Loucy (cell line): Measurements from ENCODE around the gene FGF3.

Source experiments
- H2AFZ ChIP-seq: fragments of 200-600 bp; sonication (generic); 2 replicates; pipeline ENCODE4 v1.6.0; 2016; ENCODE audit warnings: antibody characterized with exemption, mild to moderate bottlenecking, low read length, moderate library complexity
- H3F3A ChIP-seq: fragments of 200-600 bp; 2 replicates; pipeline ENCODE4 v1.6.0; 2016; ENCODE audit warnings: antibody characterized with exemption, low read depth, mild to moderate bottlenecking
- H3K27me3 ChIP-seq: fragments of 200-600 bp; sonication (generic); 2 replicates; pipeline ENCODE4 v1.6.1; 2014; ENCODE audit warnings: low read length, mild to moderate bottlenecking; ENCODE audit not compliant: insufficient read depth, poor library complexity, severe bottlenecking
- H3K36me3 ChIP-seq: fragments of 200-600 bp; sonication (generic); 2 replicates; pipeline ENCODE4 v1.6.1; 2016; ENCODE audit warnings: low read length; ENCODE audit not compliant: insufficient read depth
- H3K4me1 ChIP-seq: fragments of 200-600 bp; sonication (generic); 2 replicates; pipeline ENCODE4 v1.5.1; 2014; ENCODE audit warnings: low read length, mild to moderate bottlenecking; ENCODE audit not compliant: insufficient read depth, poor library complexity, severe bottlenecking
- H3K4me2 ChIP-seq: fragments of 200-600 bp; sonication (generic); 2 replicates; pipeline ENCODE4 v1.6.0; 2014; ENCODE audit warnings: antibody characterized with exemption, low read length, low read depth, mild to moderate bottlenecking; ENCODE audit not compliant: poor library complexity, severe bottlenecking
- H3K4me3 ChIP-seq: fragments of 200-600 bp; sonication (generic); 2 replicates; pipeline ENCODE4 v1.5.1; 2014; ENCODE audit warnings: low read length, mild to moderate bottlenecking, mixed read lengths; ENCODE audit not compliant: poor library complexity, severe bottlenecking
- H3K79me2 ChIP-seq: fragments of 200-600 bp; sonication (generic); 2 replicates; pipeline ENCODE4 v1.6.1; 2014; ENCODE audit warnings: low read length; ENCODE audit not compliant: insufficient read depth
- H3K9ac ChIP-seq: fragments of 200-600 bp; sonication (generic); 2 replicates; pipeline ENCODE4 v1.6.0; 2014; ENCODE audit warnings: mild to moderate bottlenecking, low read depth, low read length, moderate library complexity; ENCODE audit not compliant: poor library complexity, severe bottlenecking
- H3K9me2 ChIP-seq: fragments of 200-600 bp; sonication (generic); replicated peaks from 2 replicates; pipeline ENCODE4 v1.6.1; 2016; ENCODE audit warnings: low read depth, low read length, mixed read lengths
- H3K9me3 ChIP-seq: fragments of 200-600 bp; sonication (generic); 2 replicates; pipeline ENCODE4 v1.6.1; 2014; ENCODE audit warnings: mild to moderate bottlenecking, antibody characterized with exemption, low read length, low read depth; ENCODE audit not compliant: insufficient read depth
- H4K20me1 ChIP-seq: fragments of 200-600 bp; sonication (generic); 2 replicates; pipeline ENCODE4 v1.6.0; 2014; ENCODE audit warnings: antibody characterized with exemption, low read length, mild to moderate bottlenecking; ENCODE audit not compliant: insufficient read depth, poor library complexity, severe bottlenecking
- EZH2phosphoT487 ChIP-seq: fragments of 200-600 bp; IDR thresholded peaks from 2 replicates; pipeline ENCODE4 v1.6.1; 2018; ENCODE audit warnings: antibody characterized with exemption, mild to moderate bottlenecking, moderate library complexity, borderline replicate concordance
- TF ChIP-seq, protein P1 (sequence below): fragments of 200-600 bp; sonication (generic); conservative IDR thresholded peaks from 2 replicates; pipeline ENCODE4 v1.5.1; 2014; ENCODE audit warnings: mild to moderate bottlenecking, antibody characterized with exemption, low read length

The FGF3 gene

DNA sequence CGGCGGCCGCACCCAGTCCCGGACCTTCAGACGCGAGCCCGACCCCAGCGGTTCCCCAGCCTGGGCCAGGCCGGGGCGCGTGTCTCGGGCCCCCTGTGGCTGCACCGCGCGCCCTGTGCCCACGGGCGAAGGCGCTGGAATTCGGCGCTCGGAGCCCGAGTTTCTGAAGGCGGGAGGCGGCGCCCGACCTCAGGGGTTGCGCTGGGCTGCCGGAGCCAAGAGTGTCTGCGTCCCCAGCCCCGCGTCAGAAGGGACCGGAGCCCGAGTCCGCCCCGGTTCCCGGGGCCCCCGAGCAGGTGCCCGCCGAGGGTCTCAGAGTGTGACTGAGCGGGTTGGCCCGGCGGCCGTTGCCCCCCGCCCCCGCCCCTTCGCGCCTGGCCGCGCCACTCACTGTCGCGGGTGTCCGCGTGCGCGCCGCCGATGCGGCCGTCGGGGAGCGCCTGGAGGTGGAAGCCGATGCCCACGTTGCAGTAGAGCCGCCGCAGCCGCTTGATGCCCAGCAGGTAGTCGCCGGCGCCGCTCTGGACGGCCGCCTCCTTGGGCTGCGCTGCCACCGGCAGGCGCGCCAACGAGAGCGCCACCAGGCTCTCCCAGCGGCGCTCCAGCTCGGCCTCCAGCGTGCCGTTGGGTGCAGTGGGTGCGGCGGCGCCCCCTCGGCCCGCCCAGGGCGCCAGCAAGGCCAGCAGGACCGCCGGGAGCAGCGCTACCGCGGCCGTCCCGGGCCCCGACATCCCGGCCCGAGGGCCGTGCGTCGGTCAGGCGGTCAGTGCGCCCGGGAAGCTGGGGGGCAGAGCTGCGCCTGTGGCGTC is 44.7 kb downstream of the FGF3 start:
- H3K4me2 ChIP-seq = no peak overlapping the region
- no peak overlapping the region for H3K4me3 ChIP-seq
- no peak overlapping the region for H2AFZ ChIP-seq
- no peaks in the 10 kb centered on the region for H3K36me3 ChIP-seq
- H3K9me3 ChIP-seq = no peaks in the 10 kb centered on the region
- H3K27me3 ChIP-seq = no peaks in the 10 kb centered on the region
- TF ChIP-seq EZH2phosphoT487 = no peak
- TF ChIP-seq, protein P1, sequence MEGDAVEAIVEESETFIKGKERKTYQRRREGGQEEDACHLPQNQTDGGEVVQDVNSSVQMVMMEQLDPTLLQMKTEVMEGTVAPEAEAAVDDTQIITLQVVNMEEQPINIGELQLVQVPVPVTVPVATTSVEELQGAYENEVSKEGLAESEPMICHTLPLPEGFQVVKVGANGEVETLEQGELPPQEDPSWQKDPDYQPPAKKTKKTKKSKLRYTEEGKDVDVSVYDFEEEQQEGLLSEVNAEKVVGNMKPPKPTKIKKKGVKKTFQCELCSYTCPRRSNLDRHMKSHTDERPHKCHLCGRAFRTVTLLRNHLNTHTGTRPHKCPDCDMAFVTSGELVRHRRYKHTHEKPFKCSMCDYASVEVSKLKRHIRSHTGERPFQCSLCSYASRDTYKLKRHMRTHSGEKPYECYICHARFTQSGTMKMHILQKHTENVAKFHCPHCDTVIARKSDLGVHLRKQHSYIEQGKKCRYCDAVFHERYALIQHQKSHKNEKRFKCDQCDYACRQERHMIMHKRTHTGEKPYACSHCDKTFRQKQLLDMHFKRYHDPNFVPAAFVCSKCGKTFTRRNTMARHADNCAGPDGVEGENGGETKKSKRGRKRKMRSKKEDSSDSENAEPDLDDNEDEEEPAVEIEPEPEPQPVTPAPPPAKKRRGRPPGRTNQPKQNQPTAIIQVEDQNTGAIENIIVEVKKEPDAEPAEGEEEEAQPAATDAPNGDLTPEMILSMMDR = no peak
- no peaks in the 10 kb centered on the region for H3K9me2 ChIP-seq
- no peak overlapping the region for H3K9ac ChIP-seq
- H3K4me1 ChIP-seq = no peaks in the 10 kb centered on the region
- no peaks in the 10 kb centered on the region for H4K20me1 ChIP-seq
- no peaks in the 10 kb centered on the region for H3F3A ChIP-seq
- no peaks in the 10 kb centered on the region for H3K79me2 ChIP-seq

DNA sequence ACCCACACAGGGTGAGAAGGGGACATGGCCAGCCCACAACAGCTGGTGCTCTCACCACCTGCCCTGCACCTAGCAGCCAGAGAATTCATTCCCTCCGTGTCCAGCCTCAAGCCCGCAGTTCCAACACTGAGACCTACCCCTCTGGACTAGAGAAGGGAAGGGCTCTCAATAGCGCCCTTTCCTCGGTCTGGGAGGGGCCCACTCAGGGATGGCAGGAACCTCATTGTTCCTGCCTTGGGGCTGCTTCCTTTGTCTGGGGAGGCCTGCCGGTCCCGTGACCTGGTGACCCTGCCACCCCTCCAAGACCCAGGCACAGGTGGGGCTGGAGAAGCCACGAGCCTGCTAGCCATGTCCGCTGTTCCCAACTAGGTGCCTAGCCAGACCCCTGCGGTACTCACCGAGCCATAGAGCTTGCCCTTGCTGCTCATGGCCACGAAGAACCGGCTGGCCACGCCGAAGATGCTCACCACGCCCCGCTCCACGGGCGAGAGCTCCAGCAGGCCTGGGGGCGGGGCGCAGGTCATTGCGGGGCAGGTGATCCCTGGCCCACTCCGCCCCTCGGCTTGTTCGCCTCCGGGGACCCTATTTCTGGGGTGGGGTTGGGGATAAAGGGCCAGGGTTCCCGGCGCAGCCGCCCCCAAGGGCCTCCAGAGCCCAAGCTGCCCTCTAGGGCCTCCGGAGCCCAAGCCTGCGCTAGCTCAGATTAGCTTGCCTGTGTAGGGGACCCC is 45.4 kb downstream of the FGF3 start:
- Histone ChIP-seq H3K27me3 (no peaks in the 10 kb centered on the region), H3F3A (no peaks in the 10 kb centered on the region), H3K36me3 (no peaks in the 10 kb centered on the region), H3K4me1 (no peaks in the 10 kb centered on the region), H3K9ac (no peak overlapping the region), H3K4me2 (no peak overlapping the region), H3K9me2 (no peaks in the 10 kb centered on the region), H2AFZ (no peak overlapping the region), H3K79me2 (no peaks in the 10 kb centered on the region), H3K9me3 (no peaks in the 10 kb centered on the region), H3K4me3 (no peak overlapping the region), H4K20me1 (no peaks in the 10 kb centered on the region)
- TF ChIP-seq EZH2phosphoT487 = no peak
- TF ChIP-seq, protein P1 = no peak

GRCh38 chr11:69771466-69771865 is 47.8 kb downstream of the FGF3 start:
- no peaks in the 10 kb centered on the region for H3K9me3 ChIP-seq
- no peak overlapping the region for H2AFZ ChIP-seq
- no peaks in the 10 kb centered on the region for H3K79me2 ChIP-seq
- H3F3A ChIP-seq = no peaks in the 10 kb centered on the region
- no peaks in the 10 kb centered on the region for H3K27me3 ChIP-seq
- no peak overlapping the region for H3K9ac ChIP-seq
- no peaks in the 10 kb centered on the region for H4K20me1 ChIP-seq
- no peaks in the 10 kb centered on the region for H3K4me1 ChIP-seq
- H3K36me3 ChIP-seq = no peaks in the 10 kb centered on the region
- H3K4me2 ChIP-seq = no peak overlapping the region
- no peak overlapping the region for H3K4me3 ChIP-seq
- H3K9me2 ChIP-seq = no peaks in the 10 kb centered on the region
- TF ChIP-seq, protein P1 = no peak
- no peak for TF ChIP-seq EZH2phosphoT487
